GM12873 (cell line): ENCODE data around the gene MYLK2.

Experiments used
- CTCF ChIP-seq: IDR thresholded peaks from 2 replicates; pipeline ENCODE4 v1.5.1; 2012; ENCODE audit warnings: low read depth, mild to moderate bottlenecking, moderate library complexity, low read length, control low read depth; ENCODE audit not compliant: insufficient read depth; ENCODE audit errors: missing control alignments

The MYLK2 gene

GRCh38 chr20:31817461-31817860 lies 1.7 kb upstream of the MYLK2 start:
- TF ChIP-seq CTCF: no peak

- no peak for TF ChIP-seq CTCF
These were observed 714 bp upstream of the MYLK2 start for GRCh38 chr20:31818376-31818908.

- TF ChIP-seq CTCF: no peak
These were observed 1.1 kb downstream of the MYLK2 start for GRCh38 chr20:31820228-31820627.

- TF ChIP-seq CTCF: no peak
These were observed 2.3 kb downstream of the MYLK2 start for GRCh38 chr20:31821427-31821826.

- peak; percentile 94 for TF ChIP-seq CTCF
These were observed 3.5 kb downstream of the MYLK2 start for GRCh38 chr20:31822421-31823330.

GRCh38 chr20:31823360-31824124 lies 4.4 kb downstream of the MYLK2 start:
- TF ChIP-seq CTCF: no peak

GRCh38 chr20:31824125-31824485 lies 4.9 kb downstream of the MYLK2 start:
- TF ChIP-seq CTCF: no peak
